MCF 10A (cell line): ENCODE results near the gene ORAI3. TPM values are rescaled to one million over a fixed set of nuclear protein-coding genes. Genes with fewer than 3 reads are reported as not detected.

Source experiments
- BruUV-seq: library from RNA; stranded (reverse); fragments of 400-500 nt; replicated peaks from 2 replicates; lab custom pipeline; 2021; lab: Mats Ljungman, UMichigan
- CTCF ChIA-PET: fragments of 300-600 bp; sonication (Branson Sonifier 250); formaldehyde crosslinking; extraction: SDS; loops from one replicate; lab custom pipeline; 2021; ENCODE audit warnings: antibody characterized with exemption, inconsistent platforms; lab: Yijun Ruan, JAX
- POLR2A ChIA-PET: fragments of 300-600, 350-650 bp; sonication (Branson Sonifier 250); formaldehyde crosslinking; extraction: SDS; loops from one replicate; lab custom pipeline; 2020; ENCODE audit warnings: antibody characterized with exemption, inconsistent platforms; lab: Yijun Ruan, JAX
- DNase-seq: peaks from one replicate; pipeline ENCODE4 v3.0.0-alpha.2; 2018; ENCODE audit not compliant: unreplicated experiment
- H3K27ac Mint-ChIP-seq: one replicate; pipeline ENCODE4 v1.8.0; 2022; ENCODE audit warnings: mild to moderate bottlenecking, low read depth, mixed read lengths; ENCODE audit not compliant: unreplicated experiment
- H3K27me3 Mint-ChIP-seq: one replicate; pipeline ENCODE4 v1.8.0; 2022; ENCODE audit warnings: mixed read lengths; ENCODE audit not compliant: insufficient read depth, unreplicated experiment
- H3K36me3 Mint-ChIP-seq: one replicate; pipeline ENCODE4 v1.8.0; 2022; ENCODE audit warnings: mild to moderate bottlenecking, moderate library complexity, mixed read lengths; ENCODE audit not compliant: insufficient read depth, unreplicated experiment
- H3K4me1 Mint-ChIP-seq: one replicate; pipeline ENCODE4 v1.8.0; 2022; ENCODE audit warnings: mixed read lengths; ENCODE audit not compliant: insufficient read depth, unreplicated experiment
- H3K4me3 Mint-ChIP-seq: one replicate; pipeline ENCODE4 v1.8.0; 2022; ENCODE audit warnings: mild to moderate bottlenecking, moderate library complexity, mixed read lengths; ENCODE audit not compliant: unreplicated experiment
- H3K9me3 Mint-ChIP-seq: one replicate; pipeline ENCODE4 v1.8.0; 2022; ENCODE audit warnings: mixed read lengths; ENCODE audit not compliant: unreplicated experiment
- intact Hi-C: fragments of 100-400 bp; cut with micrococcal nuclease; formaldehyde crosslinking; loops from 2 replicates; pipeline ENCODE4 v1.14.1; 2022
- total RNA-seq: library from RNA; stranded (reverse); gene quantifications from 2 replicates; pipeline ENCODE4 v1.2.3, GENCODE V29; 2022
- TF ChIP-seq, protein P1 (sequence below): fragments of 200-600 bp; IDR thresholded peaks from one replicate; pipeline ENCODE4 v1.8.0; 2022; ENCODE audit warnings: antibody characterized with exemption, mild to moderate bottlenecking; ENCODE audit not compliant: unreplicated experiment

Gene ORAI3
- total RNA-seq, 1 experiment from 2014 or later, result 16.2 TPM

DNA sequence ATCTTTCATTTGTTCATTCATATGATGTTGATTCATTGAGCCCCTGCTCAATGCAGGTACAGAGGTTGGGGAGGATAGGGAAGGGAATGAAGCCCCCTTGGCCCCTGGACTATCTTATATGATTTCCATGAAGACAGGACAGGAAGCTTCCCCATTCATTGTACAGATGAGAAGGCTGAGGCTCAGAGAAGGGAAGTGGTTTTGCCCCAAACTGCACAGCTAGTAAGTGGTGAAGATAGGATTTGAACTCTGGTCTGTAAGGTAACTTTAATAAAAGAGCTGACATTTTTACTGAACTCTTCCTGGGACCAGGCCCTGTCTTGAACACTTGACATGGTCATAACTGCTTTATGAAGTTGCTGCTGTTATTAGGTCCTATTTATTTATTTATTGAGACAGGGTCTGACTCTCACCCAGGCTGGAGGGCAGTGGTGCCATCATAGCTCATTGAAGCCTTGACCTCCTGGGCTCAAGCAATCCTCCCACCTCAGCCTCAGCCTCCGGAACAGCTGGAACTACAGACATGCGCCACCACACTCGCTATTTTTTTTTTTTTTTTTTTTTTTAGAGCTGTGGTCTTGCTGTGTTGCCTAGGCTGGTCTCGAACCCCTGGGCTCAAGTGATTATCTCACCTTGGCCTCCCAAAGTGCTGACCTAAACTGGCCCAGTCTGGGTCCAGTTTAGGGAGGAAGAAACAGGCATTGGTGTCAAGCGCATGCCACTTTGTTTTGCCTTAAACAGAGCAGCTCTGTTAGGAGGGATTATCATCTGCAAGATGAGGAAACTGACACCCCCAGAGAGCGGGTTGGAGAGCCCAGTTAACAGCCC is 47.5 kb upstream of the ORAI3 start:
- ChIA-PET CTCF (interaction anchor here (0.5 to 5.6 kb wide), 32 partner anchors 9 to 874 kb away, joined by 3 to 88 read pairs (median 4); partner anchors contain the start of gene ZNF747), POLR2A (interaction anchor here (0.6 to 1.8 kb wide), 18 partner anchors 8 to 160 kb away, joined by 3 to 7 read pairs (median 5); no protein-coding TSS in a partner anchor)
- Mint-ChIP-seq H3K36me3 (no peaks in the 10 kb centered on the region), H3K27ac (no peak overlapping the region), H3K9me3 (no peaks in the 10 kb centered on the region), H3K4me3 (no peak overlapping the region), H3K27me3 (no peaks in the 10 kb centered on the region), H3K4me1 (peaks cover 8% of the 10 kb centered on the region)
- BruUV-seq, result no TSS peak
- intact Hi-C loops, result loop anchor here (1.0 kb wide), 1 partner anchor 57 kb away; no protein-coding TSS in a partner anchor
- TF ChIP-seq, protein P1, sequence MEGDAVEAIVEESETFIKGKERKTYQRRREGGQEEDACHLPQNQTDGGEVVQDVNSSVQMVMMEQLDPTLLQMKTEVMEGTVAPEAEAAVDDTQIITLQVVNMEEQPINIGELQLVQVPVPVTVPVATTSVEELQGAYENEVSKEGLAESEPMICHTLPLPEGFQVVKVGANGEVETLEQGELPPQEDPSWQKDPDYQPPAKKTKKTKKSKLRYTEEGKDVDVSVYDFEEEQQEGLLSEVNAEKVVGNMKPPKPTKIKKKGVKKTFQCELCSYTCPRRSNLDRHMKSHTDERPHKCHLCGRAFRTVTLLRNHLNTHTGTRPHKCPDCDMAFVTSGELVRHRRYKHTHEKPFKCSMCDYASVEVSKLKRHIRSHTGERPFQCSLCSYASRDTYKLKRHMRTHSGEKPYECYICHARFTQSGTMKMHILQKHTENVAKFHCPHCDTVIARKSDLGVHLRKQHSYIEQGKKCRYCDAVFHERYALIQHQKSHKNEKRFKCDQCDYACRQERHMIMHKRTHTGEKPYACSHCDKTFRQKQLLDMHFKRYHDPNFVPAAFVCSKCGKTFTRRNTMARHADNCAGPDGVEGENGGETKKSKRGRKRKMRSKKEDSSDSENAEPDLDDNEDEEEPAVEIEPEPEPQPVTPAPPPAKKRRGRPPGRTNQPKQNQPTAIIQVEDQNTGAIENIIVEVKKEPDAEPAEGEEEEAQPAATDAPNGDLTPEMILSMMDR, result no peak
- no peak for DNase-seq

DNA sequence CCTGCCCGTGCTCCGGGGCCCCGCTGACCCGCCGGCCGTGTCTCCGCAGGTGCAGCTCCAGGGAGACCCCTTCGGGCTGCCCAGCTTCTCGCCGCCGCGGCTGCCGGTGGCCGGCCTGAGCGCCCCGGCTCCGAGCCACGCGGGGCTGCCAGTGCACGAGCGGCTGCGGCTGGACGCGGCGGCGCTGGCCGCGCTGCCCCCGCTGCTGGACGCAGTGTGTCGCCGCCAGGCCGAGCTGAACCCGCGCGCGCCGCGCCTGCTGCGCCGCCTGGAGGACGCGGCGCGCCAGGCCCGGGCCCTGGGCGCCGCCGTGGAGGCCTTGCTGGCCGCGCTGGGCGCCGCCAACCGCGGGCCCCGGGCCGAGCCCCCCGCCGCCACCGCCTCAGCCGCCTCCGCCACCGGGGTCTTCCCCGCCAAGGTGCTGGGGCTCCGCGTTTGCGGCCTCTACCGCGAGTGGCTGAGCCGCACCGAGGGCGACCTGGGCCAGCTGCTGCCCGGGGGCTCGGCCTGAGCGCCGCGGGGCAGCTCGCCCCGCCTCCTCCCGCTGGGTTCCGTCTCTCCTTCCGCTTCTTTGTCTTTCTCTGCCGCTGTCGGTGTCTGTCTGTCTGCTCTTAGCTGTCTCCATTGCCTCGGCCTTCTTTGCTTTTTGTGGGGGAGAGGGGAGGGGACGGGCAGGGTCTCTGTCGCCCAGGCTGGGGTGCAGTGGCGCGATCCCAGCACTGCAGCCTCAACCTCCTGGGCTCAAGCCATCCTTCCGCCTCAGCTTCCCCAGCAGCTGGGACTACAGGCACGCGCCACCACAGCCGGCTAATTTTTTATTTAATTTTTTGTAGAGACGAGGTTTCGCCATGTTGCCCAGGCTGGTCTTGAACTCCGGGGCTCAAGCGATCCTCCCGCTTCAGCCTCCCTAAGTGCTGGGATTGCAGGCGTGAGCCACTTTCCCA is 46.6 kb upstream of the ORAI3 start:
- intact Hi-C loops, result loop anchor here (1.0 kb wide), 1 partner anchor 58 kb away; no protein-coding TSS in a partner anchor
- TF ChIP-seq, protein P1, result no peak
- H3K27me3 Mint-ChIP-seq, result no peaks in the 10 kb centered on the region
- H3K9me3 Mint-ChIP-seq, result no peaks in the 10 kb centered on the region
- ChIA-PET POLR2A (interaction anchor here (0.6 to 1.8 kb wide), 18 partner anchors 9 to 205 kb away, joined by 3 to 7 read pairs (median 4); no protein-coding TSS in a partner anchor), CTCF (interaction anchor here (0.6 to 5.6 kb wide), 29 partner anchors 8 to 336 kb away, joined by 3 to 88 read pairs (median 5); no protein-coding TSS in a partner anchor)
- DNase-seq, result peak; percentile 57
- H3K36me3 Mint-ChIP-seq, result no peaks in the 10 kb centered on the region
- no TSS peak for BruUV-seq
- H3K4me3 Mint-ChIP-seq, result peak overlapping the region; percentile 75
- H3K27ac Mint-ChIP-seq, result peak overlapping the region; percentile 55
- H3K4me1 Mint-ChIP-seq, result peaks cover under 1% of the 10 kb centered on the region

- no peaks in the 10 kb centered on the region for H3K27me3 Mint-ChIP-seq
- H3K27ac Mint-ChIP-seq, result peak overlapping the region; percentile 55
- H3K4me1 Mint-ChIP-seq, result no peaks in the 10 kb centered on the region
- ChIA-PET CTCF (interaction anchor here (0.5 to 5.6 kb wide), 11 partner anchors 8 to 100 kb away, joined by 3 to 88 read pairs (median 15); no protein-coding TSS in a partner anchor), POLR2A (interaction anchor here (1.1 to 1.7 kb wide), 9 partner anchors 10 to 128 kb away, joined by 3 to 7 read pairs (median 6); no protein-coding TSS in a partner anchor)
- no TSS peak for BruUV-seq
- H3K4me3 Mint-ChIP-seq, result peak overlapping the region; percentile 75
- TF ChIP-seq, protein P1, result no peak
- no peaks in the 10 kb centered on the region for H3K36me3 Mint-ChIP-seq
- intact Hi-C loops, result no loop called here
- no peaks in the 10 kb centered on the region for H3K9me3 Mint-ChIP-seq
- DNase-seq, result no peak
Measured at GRCh38 chr16:30903002-30903401, 45.9 kb upstream of the ORAI3 start.
